Measurements from ENCODE around the gene STAB2. TPM values are rescaled to one million over a fixed set of nuclear protein-coding genes. Genes with fewer than 3 reads are reported as not detected.

STAB2 gene
- total and polyA plus RNA-seq, 2 of the 8 experiments (the other 6 are each of a cell fraction or from before 2014, with no cell fraction given), result not detected

DNA sequence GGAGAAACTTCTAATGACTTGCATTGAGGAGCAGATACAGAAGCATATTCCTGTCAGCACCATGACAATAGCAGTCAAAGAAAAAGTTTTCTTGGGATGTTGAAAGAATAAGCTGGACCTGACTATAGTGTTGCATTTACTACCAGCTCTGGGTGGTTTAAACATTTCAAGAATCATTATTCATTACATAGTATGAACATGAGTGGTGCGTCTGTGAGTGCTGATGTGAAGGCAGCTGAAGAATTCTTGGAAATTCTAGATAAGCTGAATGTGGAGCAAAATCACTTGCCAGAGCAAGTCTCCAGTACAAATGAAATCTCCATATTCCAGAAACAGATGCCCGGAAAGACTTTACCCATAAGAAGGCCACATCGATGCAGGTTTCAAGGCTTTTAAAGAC, 45.0 kb upstream of the STAB2 start:
- Histone ChIP-seq H3K36me3 (ENCODE audit: control insufficient read depth in 2 of 4, insufficient read depth in 4 of 4, low read length in 3 of 4) (no peaks in the 10 kb centered on the region), H3K27me3 (replicated peaks in 1 of 4; ENCODE audit: control insufficient read depth in 3 of 4, extremely low read depth in 1 of 4, insufficient read depth in 3 of 4, low read length in 3 of 4) (no peaks in the 10 kb centered on the region), H2BK120ac (replicated peaks; ENCODE audit: low read depth, low read length) (no peak overlapping the region), H3K4me2 (ENCODE audit: insufficient read depth in 1 of 2, low read depth in 2 of 2, low read length in 2 of 2) (no peak overlapping the region), H2BK12ac (ENCODE audit: low read depth, low read length) (no peak overlapping the region), H3K56ac (replicated peaks; ENCODE audit: insufficient read length, low read depth, low read length) (no peak overlapping the region), H3K23ac (ENCODE audit: insufficient read length) (no peak overlapping the region), H4K20me1 (replicated peaks in 1 of 2; ENCODE audit: control insufficient read depth in 1 of 2, insufficient read depth in 2 of 2, low read length in 2 of 2) (no peaks in the 10 kb centered on the region), H3K27ac (ENCODE audit: low read depth, low read length) (no peak overlapping the region), H2AFZ (ENCODE audit: low read length) (no peak overlapping the region), H2BK20ac (ENCODE audit: low read length) (no peak overlapping the region), H4K91ac (replicated peaks; ENCODE audit: insufficient read length, low read length) (no peak overlapping the region), H2BK5ac (ENCODE audit: low read depth, low read length) (no peak overlapping the region), H3K9me3 (ENCODE audit: insufficient read depth in 2 of 2, low read depth in 1 of 2, low read length in 1 of 2) (no peaks in the 10 kb centered on the region), H4K5ac (ENCODE audit: insufficient read length, low read depth, low read length) (no peak overlapping the region), H2AK5ac (ENCODE audit: low read depth, low read length) (no peak overlapping the region), H3K4ac (replicated peaks; ENCODE audit: insufficient read length, low read depth, low read length) (no peak overlapping the region), H3K4me3 (ENCODE audit: extremely low read depth in 1 of 4, insufficient read depth in 2 of 4, low read depth in 3 of 4, low read length in 4 of 4) (no peak overlapping the region), H3K23me2 (ENCODE audit: low read depth, low read length) (no peaks in the 10 kb centered on the region), H3K79me2 (ENCODE audit: control insufficient read depth in 1 of 2, insufficient read depth in 2 of 2, low read length in 2 of 2) (no peaks in the 10 kb centered on the region), H3K4me1 (replicated peaks in 1 of 4; ENCODE audit: control insufficient read depth in 3 of 4, insufficient read depth in 4 of 4, low read length in 3 of 4) (no peaks in the 10 kb centered on the region), H3K9ac (replicated peaks in 1 of 4; ENCODE audit: extremely low read depth in 1 of 4, low read depth in 3 of 4, low read length in 3 of 4) (no peak overlapping the region), H3K18ac (ENCODE audit: extremely low read depth, low read length) (no peak overlapping the region), H4K8ac (ENCODE audit: extremely low read depth, insufficient read depth, low read length) (no peak overlapping the region), H3K14ac (ENCODE audit: insufficient read length) (no peak overlapping the region), H3K79me1 (ENCODE audit: low read depth, low read length) (no peaks in the 10 kb centered on the region), H2BK15ac (ENCODE audit: low read length) (no peak overlapping the region)
- FAIRE-seq, result no peak
- ChIA-PET CTCF (ENCODE audit: partially characterized antibody) (interaction anchor here (1.3 to 1.9 kb wide), 4 partner anchors 592 to 659 kb away, joined by 3 to 6 read pairs (median 4); no protein-coding TSS in a partner anchor), POLR2A (ENCODE audit: partially characterized antibody) (no interaction called here)
- 95% methylated on average over 3 of the region's 3 CpGs; no CpG with 5 or more reads in 1 of the 2 experiments for WGBS, 2 experiments (ENCODE audit: extremely low coverage in 1 of 2, insufficient coverage in 1 of 2, insufficient read length in 1 of 2, insufficient replicate concordance in 2 of 2, low coverage in 1 of 2, low lambda C conversion rate in 2 of 2, missing lambda C conversion rate in 1 of 2)
- DNase-seq (ENCODE audit: low read depth in 1 of 2, low spot score in 2 of 2), result no peak
- TF ChIP-seq, protein P1, sequence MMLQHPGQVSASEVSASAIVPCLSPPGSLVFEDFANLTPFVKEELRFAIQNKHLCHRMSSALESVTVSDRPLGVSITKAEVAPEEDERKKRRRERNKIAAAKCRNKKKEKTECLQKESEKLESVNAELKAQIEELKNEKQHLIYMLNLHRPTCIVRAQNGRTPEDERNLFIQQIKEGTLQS (IDR thresholded peaks at IDR 0.05; ENCODE audit: insufficient read depth, low read depth, low read length), result no peak
- no peak for TF ChIP-seq FOSL1 (IDR thresholded peaks at IDR 0.05; ENCODE audit: insufficient read depth, low read depth, low read length)
- TF ChIP-seq SAP30 (IDR thresholded peaks at IDR 0.05; ENCODE audit: insufficient read depth, insufficient replicate concordance, low read length), result no peak
- no peak for TF ChIP-seq CTCF (IDR thresholded peaks at IDR 0.05; ENCODE audit: control extremely low read depth in 1 of 3, insufficient read depth in 1 of 3, low read depth in 1 of 3, low read length in 3 of 3)
- TF ChIP-seq SP2 (IDR thresholded peaks at IDR 0.05; ENCODE audit: low read length), result no peak
- TF ChIP-seq GTF2F1 (IDR thresholded peaks at IDR 0.05; ENCODE audit: borderline replicate concordance, low read depth, low read length), result no peak
- TF ChIP-seq CHD1 (IDR thresholded peaks at IDR 0.05; ENCODE audit: low read depth, low read length), result no peak
- TF ChIP-seq ZNF274 (IDR thresholded peaks at IDR 0.05; ENCODE audit: borderline replicate concordance, extremely low read depth, low read length), result no peak
- no peak for TF ChIP-seq HDAC6 (IDR thresholded peaks at IDR 0.05; ENCODE audit: low read depth, low read length)
- TF ChIP-seq RBBP5 (IDR thresholded peaks at IDR 0.05; ENCODE audit: borderline replicate concordance, low read depth, low read length), result no peak
- TF ChIP-seq KDM5A (IDR thresholded peaks at IDR 0.05; ENCODE audit: low read length), result no peak
